HG03039 (cell line): ENCODE measurements around the gene TUBGCP3.
"Not testable (repeated sequence)": the region's sequence is repeated elsewhere in the genome, so short reads cannot be mapped to it uniquely, and the experiment has no call there.

Source experiments
- ATAC-seq: cut with Tn5 transposase; IDR thresholded peaks from one replicate; pipeline ENCODE4 v1.9.1; 2021; ENCODE audit warnings: mild to moderate bottlenecking, moderate library complexity; ENCODE audit not compliant: unreplicated experiment

Gene TUBGCP3

GRCh38 chr13:112487127-112487517 is 100.8 kb downstream of the TUBGCP3 start:
- no peak for ATAC-seq

- ATAC-seq = no peak
Observed at GRCh38 chr13:112486386-112487126, 101.4 kb downstream of the TUBGCP3 start.

GRCh38 chr13:112485814-112486213 is 102.1 kb downstream of the TUBGCP3 start:
- ATAC-seq = not testable (repeated sequence)

DNA sequence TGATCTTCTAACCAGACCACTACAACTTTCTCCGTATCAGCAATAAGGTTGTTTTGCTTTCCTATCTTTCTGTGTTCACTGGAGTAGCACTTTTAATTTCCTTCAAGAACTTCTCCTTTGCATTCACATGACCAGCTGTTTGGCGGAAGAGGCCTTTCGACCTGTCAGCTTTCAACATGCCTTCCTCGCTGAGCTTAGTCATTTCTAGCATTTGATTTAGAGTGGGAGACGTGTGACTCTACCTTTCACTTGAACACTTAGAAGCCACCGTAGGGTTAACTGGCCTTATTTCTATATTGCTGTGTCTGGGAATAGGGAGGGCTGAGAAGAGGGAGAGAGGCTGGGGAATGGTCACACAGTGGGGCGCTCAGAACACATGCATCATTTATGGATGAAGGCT is 104.7 kb downstream of the TUBGCP3 start:
- no peak for ATAC-seq

- no peak for ATAC-seq
Observed at GRCh38 chr13:112481458-112481857, 106.5 kb downstream of the TUBGCP3 start.

DNA sequence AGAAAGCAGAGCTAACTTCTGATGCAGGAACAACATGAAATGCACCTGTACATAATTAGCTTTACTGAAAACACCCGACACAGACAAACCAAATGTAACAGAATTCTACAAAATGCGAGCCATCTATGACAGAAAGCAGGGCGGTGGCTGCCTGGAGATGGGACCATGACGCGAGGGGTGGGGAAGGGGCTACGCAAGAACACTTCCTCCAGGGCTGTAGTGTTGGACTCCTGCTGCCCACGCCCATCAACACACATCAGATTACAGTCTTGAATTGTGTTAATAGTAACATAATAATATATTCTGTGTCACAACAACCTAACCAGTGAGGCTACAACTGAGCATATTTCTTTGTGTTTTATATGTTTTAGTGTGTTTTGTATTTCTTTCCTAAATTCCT is 108.6 kb downstream of the TUBGCP3 start:
- ATAC-seq = no peak

DNA sequence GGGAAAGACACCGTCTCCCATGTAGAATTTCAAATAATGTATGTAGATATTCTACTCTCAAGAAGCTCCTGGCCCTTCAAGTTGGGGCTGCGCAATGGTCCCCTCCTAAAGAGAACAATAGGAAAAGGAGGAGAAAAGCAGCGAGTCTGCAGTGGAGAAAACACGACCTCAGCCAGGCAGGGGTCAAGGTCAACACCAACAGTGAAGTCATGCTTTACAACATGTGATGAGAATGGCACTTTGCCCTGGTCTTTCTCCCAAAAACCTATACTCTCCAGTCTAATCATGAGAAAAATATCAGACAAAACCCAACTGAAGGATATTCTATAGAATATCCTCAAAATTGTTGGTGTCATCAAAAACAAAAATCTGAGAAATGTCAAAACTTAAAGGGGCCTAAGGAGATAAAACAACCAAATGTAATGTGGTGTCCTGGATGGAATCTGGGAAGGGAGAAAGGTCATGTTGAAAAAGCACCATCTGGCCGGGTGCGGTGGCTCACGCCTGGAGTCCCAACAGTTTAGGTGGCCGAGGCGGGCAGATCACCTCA is 110.8 kb downstream of the TUBGCP3 start:
- no peak for ATAC-seq

- no peak for ATAC-seq
Observed at GRCh38 chr13:112475889-112476288, 112.1 kb downstream of the TUBGCP3 start.

GRCh38 chr13:112474869-112475268 is 113.1 kb downstream of the TUBGCP3 start:
- ATAC-seq = no peak

GRCh38 chr13:112473818-112474217 is 114.1 kb downstream of the TUBGCP3 start:
- no peak for ATAC-seq

DNA sequence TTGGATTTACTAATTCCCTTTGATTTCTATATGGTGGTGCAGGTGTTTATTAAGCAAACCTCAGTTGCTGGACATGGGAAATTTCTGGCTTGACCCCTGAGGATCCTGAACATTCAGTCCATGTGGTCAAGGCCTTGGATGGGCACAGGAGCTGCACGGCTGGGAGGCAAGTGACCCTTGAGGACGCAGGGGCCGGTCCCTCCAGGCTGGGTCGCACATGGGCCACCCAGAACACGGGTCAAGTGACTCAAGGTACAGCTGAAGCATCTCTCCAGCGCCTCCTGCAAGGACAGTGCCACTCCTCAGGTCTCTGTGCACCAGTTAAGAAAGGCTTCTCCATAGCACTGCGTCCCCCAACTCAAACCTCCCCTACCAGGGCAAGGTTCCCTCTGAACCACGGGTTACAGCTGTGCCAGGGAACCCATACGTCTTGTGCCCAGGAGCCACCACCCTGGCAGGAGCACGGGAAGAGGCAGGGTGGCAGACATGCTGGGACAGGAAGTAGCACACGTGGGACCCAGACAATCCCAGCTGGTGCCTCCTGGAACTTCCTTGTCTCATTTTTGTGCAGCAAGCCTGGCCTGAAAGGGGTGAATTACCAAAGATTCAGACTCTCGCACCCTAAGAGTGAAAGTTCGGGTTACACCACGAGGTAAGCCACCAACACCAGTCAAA is 118.7 kb downstream of the TUBGCP3 start:
- ATAC-seq = no peak

- ATAC-seq = no peak
Observed at GRCh38 chr13:112468069-112468468, 119.9 kb downstream of the TUBGCP3 start.

DNA sequence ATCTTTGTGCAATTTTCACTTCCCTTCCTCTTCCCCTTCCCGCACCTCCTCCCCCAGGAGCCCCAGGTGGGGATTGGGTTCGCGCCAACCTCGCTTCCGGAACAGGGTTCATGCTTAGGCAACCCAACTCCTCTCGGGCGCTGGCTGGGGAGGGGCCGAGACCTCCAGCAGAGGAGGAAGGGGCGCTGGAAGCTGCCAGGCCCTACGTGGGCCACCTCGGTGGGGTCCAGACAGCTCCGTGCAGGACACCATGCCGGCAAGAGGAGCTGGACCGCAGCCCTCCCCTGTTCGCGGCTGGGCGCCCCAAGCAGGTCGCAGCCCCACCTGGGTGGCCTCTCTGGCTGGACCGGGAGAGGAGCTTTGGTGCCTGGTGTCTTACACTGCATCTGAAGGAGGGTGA is 120.7 kb downstream of the TUBGCP3 start:
- no peak for ATAC-seq

GRCh38 chr13:112466132-112467058 is 121.6 kb downstream of the TUBGCP3 start:
- ATAC-seq = no peak

- ATAC-seq = no peak
Observed at GRCh38 chr13:112465251-112466131, 122.5 kb downstream of the TUBGCP3 start.

DNA sequence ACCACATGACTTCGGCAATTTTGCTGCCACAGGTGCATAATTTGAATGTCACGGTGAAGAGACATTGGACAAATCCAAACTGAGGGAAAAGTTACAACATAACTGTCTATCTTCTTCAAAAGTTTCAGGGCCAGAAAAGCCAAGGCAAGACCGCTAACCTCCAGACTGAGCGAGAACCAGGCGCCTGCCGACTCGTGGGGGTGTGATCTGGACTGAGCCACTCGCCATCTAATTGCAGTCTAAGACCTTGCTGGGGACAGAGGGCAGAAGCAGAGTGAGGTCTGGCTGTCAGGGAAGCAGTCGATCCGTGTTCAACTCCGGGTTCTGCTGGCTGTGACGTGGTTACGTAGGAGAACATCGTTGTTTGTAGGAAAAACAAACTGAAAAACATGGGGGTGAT is 123.2 kb downstream of the TUBGCP3 start:
- no peak for ATAC-seq

GRCh38 chr13:112462408-112462807 is 125.5 kb downstream of the TUBGCP3 start:
- ATAC-seq = no peak

DNA sequence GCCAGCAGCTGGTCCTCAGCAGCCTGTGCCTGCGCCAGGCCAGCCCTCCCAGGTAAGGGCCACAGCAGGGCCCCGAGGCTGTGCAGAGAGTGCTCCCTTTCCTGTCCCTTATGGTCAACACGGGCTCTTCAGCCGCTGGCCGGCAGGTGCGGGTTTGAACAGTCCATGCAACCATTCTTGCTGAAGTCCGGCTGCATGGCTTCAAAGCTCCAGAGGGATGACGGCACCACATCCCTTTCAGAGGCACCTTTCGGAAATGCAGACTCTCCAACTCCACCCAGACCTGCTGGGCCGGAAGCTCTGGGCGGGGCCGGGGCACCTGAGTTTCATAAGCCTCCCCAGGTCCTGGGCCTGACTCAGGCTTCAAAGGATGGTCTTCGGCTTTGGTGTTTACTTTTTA is 130.5 kb downstream of the TUBGCP3 start:
- no peak for ATAC-seq

- ATAC-seq = no peak
Observed at GRCh38 chr13:112457081-112457480, 130.9 kb downstream of the TUBGCP3 start.
